Activated CD4-positive, alpha-beta memory T cell treated with anti-CD3 and anti-CD28 coated beads for 36 hours (primary cell): ENCODE results near the gene TP73. TPM values are rescaled to one million over a fixed set of nuclear protein-coding genes. Genes with fewer than 3 reads are reported as not detected.

Source experiments
- CTCF ChIA-PET: fragments of 350-600 bp; sonication (Branson Sonifier 250); formaldehyde crosslinking; loops from one replicate; lab custom pipeline; 2021; ENCODE audit warnings: antibody characterized with exemption, inconsistent platforms; lab: Charles Lee
- POLR2A ChIA-PET: fragments of 350-600 bp; sonication (Branson Sonifier 250); formaldehyde crosslinking; loops from one replicate; lab custom pipeline; 2021; ENCODE audit warnings: antibody characterized with exemption; lab: Charles Lee
- DNase-seq: peaks from one replicate; pipeline ENCODE4 v3.0.0-alpha.2; 2020
- H3K27ac Mint-ChIP-seq: one replicate; pipeline ENCODE4 v1.8.0; 2021; ENCODE audit warnings: mixed read lengths
- H3K27me3 Mint-ChIP-seq: one replicate; pipeline ENCODE4 v1.8.0; 2021; ENCODE audit warnings: mixed read lengths
- H3K36me3 Mint-ChIP-seq: one replicate; pipeline ENCODE4 v1.8.0; 2021; ENCODE audit warnings: mixed read lengths
- H3K4me1 Mint-ChIP-seq: one replicate; pipeline ENCODE4 v1.8.0; 2021; ENCODE audit warnings: low read depth, mixed read lengths
- H3K4me3 Mint-ChIP-seq: one replicate; pipeline ENCODE4 v1.8.0; 2021; ENCODE audit warnings: mild to moderate bottlenecking, mixed read lengths
- H3K9me3 Mint-ChIP-seq: one replicate; pipeline ENCODE4 v1.8.0; 2021; ENCODE audit warnings: mixed read lengths
- intact Hi-C: fragments of 100-400 bp; cut with micrococcal nuclease; formaldehyde crosslinking; loops from one replicate; pipeline ENCODE4 v1.15.1; 2023
- total RNA-seq, 2 experiments: library from RNA; stranded (reverse); gene quantifications; one replicate each; pipeline ENCODE4 v1.2.3, GENCODE V29; 2021

Gene TP73
- total RNA-seq, 2 experiments from 2014 or later, result 0.62 to 0.65 TPM

GRCh38 chr1:3681898-3682806, 29.8 kb downstream of the TP73 start:
- DNase-seq, result no peak
- no peak overlapping the region for H3K27ac Mint-ChIP-seq
- H3K4me1 Mint-ChIP-seq, result peaks cover 10% of the 10 kb centered on the region
- no peaks in the 10 kb centered on the region for H3K36me3 Mint-ChIP-seq
- intact Hi-C loops, result no loop called here
- H3K4me3 Mint-ChIP-seq, result no peak overlapping the region
- CTCF ChIA-PET, result interaction anchor here (0.6 kb wide), 1 partner anchor 39 kb away, joined by 3 read pairs; no protein-coding TSS in a partner anchor
- H3K9me3 Mint-ChIP-seq, result no peaks in the 10 kb centered on the region
- POLR2A ChIA-PET, result no interaction called here
- peaks cover 12% of the 10 kb centered on the region for H3K27me3 Mint-ChIP-seq

- Mint-ChIP-seq H3K9me3 (no peaks in the 10 kb centered on the region), H3K4me1 (peaks cover under 1% of the 10 kb centered on the region), H3K36me3 (no peaks in the 10 kb centered on the region), H3K27me3 (peaks cover 13% of the 10 kb centered on the region), H3K4me3 (no peak overlapping the region), H3K27ac (no peak overlapping the region)
- CTCF ChIA-PET, result interaction anchor here (1.4 kb wide), 1 partner anchor 12 kb away, joined by 4 read pairs; no protein-coding TSS in a partner anchor
- POLR2A ChIA-PET, result no interaction called here
- DNase-seq, result no peak
- intact Hi-C loops, result no loop called here
Measured at GRCh38 chr1:3683197-3683596, 30.9 kb downstream of the TP73 start.

GRCh38 chr1:3683992-3684391, 31.7 kb downstream of the TP73 start:
- H3K36me3 Mint-ChIP-seq, result no peaks in the 10 kb centered on the region
- intact Hi-C loops, result no loop called here
- H3K27me3 Mint-ChIP-seq, result peaks cover 14% of the 10 kb centered on the region
- DNase-seq, result no peak
- H3K4me1 Mint-ChIP-seq, result no peaks in the 10 kb centered on the region
- H3K27ac Mint-ChIP-seq, result no peak overlapping the region
- no peaks in the 10 kb centered on the region for H3K9me3 Mint-ChIP-seq
- ChIA-PET POLR2A (no interaction called here), CTCF (interaction anchor here (1.4 kb wide), 1 partner anchor 12 kb away, joined by 4 read pairs; no protein-coding TSS in a partner anchor)
- H3K4me3 Mint-ChIP-seq, result no peak overlapping the region

GRCh38 chr1:3685222-3685621, 32.9 kb downstream of the TP73 start:
- H3K36me3 Mint-ChIP-seq, result no peaks in the 10 kb centered on the region
- H3K4me3 Mint-ChIP-seq, result no peak overlapping the region
- no peak overlapping the region for H3K27ac Mint-ChIP-seq
- intact Hi-C loops, result no loop called here
- CTCF ChIA-PET, result no interaction called here
- no peaks in the 10 kb centered on the region for H3K9me3 Mint-ChIP-seq
- peaks cover 7% of the 10 kb centered on the region for H3K27me3 Mint-ChIP-seq
- H3K4me1 Mint-ChIP-seq, result no peaks in the 10 kb centered on the region
- no peak for DNase-seq
- POLR2A ChIA-PET, result no interaction called here

GRCh38 chr1:3685906-3686305, 33.6 kb downstream of the TP73 start:
- H3K4me1 Mint-ChIP-seq, result no peaks in the 10 kb centered on the region
- H3K27me3 Mint-ChIP-seq, result peaks cover 7% of the 10 kb centered on the region
- H3K9me3 Mint-ChIP-seq, result no peaks in the 10 kb centered on the region
- intact Hi-C loops, result no loop called here
- DNase-seq, result no peak
- ChIA-PET POLR2A (no interaction called here), CTCF (no interaction called here)
- H3K36me3 Mint-ChIP-seq, result no peaks in the 10 kb centered on the region
- H3K27ac Mint-ChIP-seq, result no peak overlapping the region
- H3K4me3 Mint-ChIP-seq, result no peak overlapping the region

- ChIA-PET POLR2A (no interaction called here), CTCF (interaction anchor here (1.3 kb wide), 1 partner anchor 37 kb away, joined by 4 read pairs; no protein-coding TSS in a partner anchor)
- no peaks in the 10 kb centered on the region for H3K9me3 Mint-ChIP-seq
- no peak overlapping the region for H3K4me3 Mint-ChIP-seq
- H3K36me3 Mint-ChIP-seq, result no peaks in the 10 kb centered on the region
- no peaks in the 10 kb centered on the region for H3K4me1 Mint-ChIP-seq
- H3K27ac Mint-ChIP-seq, result no peak overlapping the region
- no peak for DNase-seq
- peaks cover 7% of the 10 kb centered on the region for H3K27me3 Mint-ChIP-seq
- intact Hi-C loops, result no loop called here
Measured at GRCh38 chr1:3687504-3687903, 35.2 kb downstream of the TP73 start.

- intact Hi-C loops, result no loop called here
- H3K36me3 Mint-ChIP-seq, result no peaks in the 10 kb centered on the region
- ChIA-PET POLR2A (no interaction called here), CTCF (interaction anchor here (1.3 kb wide), 1 partner anchor 36 kb away, joined by 4 read pairs; no protein-coding TSS in a partner anchor)
- H3K27ac Mint-ChIP-seq, result no peak overlapping the region
- no peak overlapping the region for H3K4me3 Mint-ChIP-seq
- no peaks in the 10 kb centered on the region for H3K4me1 Mint-ChIP-seq
- no peak for DNase-seq
- peaks cover 7% of the 10 kb centered on the region for H3K27me3 Mint-ChIP-seq
- H3K9me3 Mint-ChIP-seq, result no peaks in the 10 kb centered on the region
Measured at GRCh38 chr1:3688356-3689137, 36.2 kb downstream of the TP73 start.

- Mint-ChIP-seq H3K27ac (no peak overlapping the region), H3K9me3 (no peaks in the 10 kb centered on the region), H3K36me3 (no peaks in the 10 kb centered on the region), H3K4me3 (no peak overlapping the region), H3K4me1 (no peaks in the 10 kb centered on the region), H3K27me3 (peaks cover 7% of the 10 kb centered on the region)
- intact Hi-C loops, result no loop called here
- ChIA-PET CTCF (no interaction called here), POLR2A (no interaction called here)
- no peak for DNase-seq
Measured at GRCh38 chr1:3689138-3689750, 36.9 kb downstream of the TP73 start.

- DNase-seq, result no peak
- no peaks in the 10 kb centered on the region for H3K4me1 Mint-ChIP-seq
- CTCF ChIA-PET, result no interaction called here
- no peaks in the 10 kb centered on the region for H3K9me3 Mint-ChIP-seq
- intact Hi-C loops, result no loop called here
- POLR2A ChIA-PET, result no interaction called here
- H3K4me3 Mint-ChIP-seq, result no peak overlapping the region
- H3K36me3 Mint-ChIP-seq, result no peaks in the 10 kb centered on the region
- H3K27ac Mint-ChIP-seq, result no peak overlapping the region
- peaks cover 3% of the 10 kb centered on the region for H3K27me3 Mint-ChIP-seq
Measured at GRCh38 chr1:3690282-3691065, 38.2 kb downstream of the TP73 start.

GRCh38 chr1:3691421-3692204, 39.3 kb downstream of the TP73 start:
- intact Hi-C loops, result no loop called here
- no peak for DNase-seq
- ChIA-PET POLR2A (no interaction called here), CTCF (interaction anchor here (1.4 kb wide), 1 partner anchor 33 kb away, joined by 3 read pairs; no protein-coding TSS in a partner anchor)
- Mint-ChIP-seq H3K4me1 (peaks cover 4% of the 10 kb centered on the region), H3K9me3 (no peaks in the 10 kb centered on the region), H3K4me3 (no peak overlapping the region), H3K27me3 (peaks cover 8% of the 10 kb centered on the region), H3K36me3 (no peaks in the 10 kb centered on the region), H3K27ac (no peak overlapping the region)

GRCh38 chr1:3692598-3692997, 40.3 kb downstream of the TP73 start:
- ChIA-PET POLR2A (no interaction called here), CTCF (interaction anchor here (1.4 kb wide), 1 partner anchor 32 kb away, joined by 3 read pairs; no protein-coding TSS in a partner anchor)
- Mint-ChIP-seq H3K27me3 (peaks cover 11% of the 10 kb centered on the region), H3K9me3 (no peaks in the 10 kb centered on the region), H3K4me3 (no peak overlapping the region), H3K27ac (no peak overlapping the region), H3K36me3 (no peaks in the 10 kb centered on the region), H3K4me1 (peaks cover 4% of the 10 kb centered on the region)
- DNase-seq, result no peak
- intact Hi-C loops, result no loop called here
